Peyer's patch (tissue), 4 donors: ENCODE data around the gene INPP1. TPM values are rescaled to one million over a fixed set of nuclear protein-coding genes. Genes with fewer than 3 reads are reported as not detected.

Experiments
- DNase-seq, 3 donors: peaks; one replicate each; pipeline ENCODE4 v3.0.0-alpha.2; 2017 to 2019
- H3K27ac ChIP-seq, 4 donors: fragments of 200-600 bp; sonication (generic); one replicate each; pipeline ENCODE4 v1.5.1; 2016 to 2019
- H3K27me3 ChIP-seq, 2 donors: fragments of 200-600 bp; sonication (generic); one replicate each; pipeline ENCODE4 v1.5.1; 2019
- H3K36me3 ChIP-seq, 3 donors: fragments of 200-600 bp; sonication (generic); one replicate each; pipeline ENCODE4 v1.5.1; 2016 to 2019
- H3K4me1 ChIP-seq, 4 donors: fragments of 200-600 bp; sonication (generic); one replicate each; pipeline ENCODE4 v1.5.1; 2016 to 2019
- H3K4me3 ChIP-seq, 4 donors: fragments of 200-600 bp; sonication (generic); 1 replicate in 3 of 4; 2 replicates in 1 of 4; pipeline ENCODE4 v1.5.1; 2016 to 2019; ENCODE audit warnings: mild to moderate bottlenecking in 1 of 4
- H3K9me3 ChIP-seq, 4 donors: fragments of 200-600 bp; sonication (generic); one replicate each; pipeline ENCODE4 v1.5.1; 2016 to 2019; ENCODE audit warnings: mild to moderate bottlenecking in 1 of 4
- CTCF ChIP-seq, 6 experiments: fragments of 450-650 bp in 4 of 6; fragments of 200-600 bp in 2 of 6; sonication (generic) in 1 of 6; IDR thresholded peaks; one replicate each; pipeline ENCODE4 v1.5.1; 2017 to 2019; ENCODE audit warnings: antibody characterized with exemption in 6 of 6, mild to moderate bottlenecking in 3 of 6, moderate library complexity in 1 of 6
- POLR2A ChIP-seq, 2 donors: fragments of 450-650 bp; IDR thresholded peaks; one replicate each; pipeline ENCODE4 v1.5.1; 2017; ENCODE audit warnings: antibody characterized with exemption in 2 of 2, mild to moderate bottlenecking in 2 of 2, moderate library complexity in 2 of 2
- total RNA-seq, 4 donors: library from RNA; depleted of rRNA; stranded (reverse); fragments of >200 nt; gene quantifications; one replicate each; pipeline ENCODE4 v1.1.0, GENCODE V29; 2016

INPP1 gene
- total RNA-seq, 4 donors from 2014 or later: 10.7 to 37.9 (median 32.1) TPM

GRCh38 chr2:190365499-190366204 lies 22.3 kb downstream of the INPP1 start:
- TF ChIP-seq POLR2A (IDR thresholded peaks at IDR 0.05) (no peak), CTCF (IDR thresholded peaks at IDR 0.05) (no peak)
- H3K27ac ChIP-seq: no peak overlapping the region
- H3K4me3 ChIP-seq: no peak overlapping the region
- H3K36me3 ChIP-seq: peaks cover 0 to 67% (median 0%) of the 10 kb centered on the region in 3 donors
- DNase-seq: no peak
- H3K9me3 ChIP-seq: no peaks in the 10 kb centered on the region
- H3K4me1 ChIP-seq: peaks cover 0 to under 1% (median 0%) of the 10 kb centered on the region in 4 donors
- H3K27me3 ChIP-seq: no peaks in the 10 kb centered on the region

DNA sequence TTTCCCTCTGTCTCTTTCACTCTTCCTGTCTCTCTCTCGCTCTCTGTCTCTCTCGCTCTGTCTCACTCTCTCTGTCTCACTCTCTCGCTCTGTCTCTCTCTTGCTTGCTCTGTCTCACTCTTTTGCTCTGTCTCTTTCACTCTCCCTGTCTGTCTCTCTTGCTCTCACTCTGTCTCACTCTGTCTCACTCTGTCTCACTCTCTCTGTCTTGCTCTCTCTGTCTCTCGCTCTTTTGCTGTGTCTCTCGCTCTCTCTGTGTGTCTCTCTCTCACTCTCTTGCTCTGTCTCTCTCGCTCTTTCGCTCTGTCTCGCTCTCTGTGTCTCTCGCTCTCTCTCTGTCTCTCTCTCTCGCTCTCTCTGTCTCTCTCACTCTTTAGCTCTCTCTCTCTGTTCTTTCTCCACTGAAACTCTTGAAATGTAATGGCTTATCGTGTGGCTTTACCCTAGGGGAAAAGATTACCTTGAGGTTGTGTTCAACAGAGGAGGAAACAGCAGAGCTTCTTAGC lies 22.9 kb downstream of the INPP1 start:
- Histone ChIP-seq H3K36me3 (peaks cover 0 to 74% (median 0%) of the 10 kb centered on the region in 3 donors), H3K27ac (no peak overlapping the region)

GRCh38 chr2:190367091-190367490 lies 23.7 kb downstream of the INPP1 start:
- TF ChIP-seq CTCF (IDR thresholded peaks at IDR 0.05) (no peak), POLR2A (IDR thresholded peaks at IDR 0.05) (no peak)
- no peak for DNase-seq
- no peak overlapping the region for H3K27ac ChIP-seq
- H3K36me3 ChIP-seq: peaks cover 0 to 72% (median 0%) of the 10 kb centered on the region in 3 donors
- H3K4me1 ChIP-seq: no peaks in the 10 kb centered on the region
- no peaks in the 10 kb centered on the region for H3K27me3 ChIP-seq
- H3K9me3 ChIP-seq: no peaks in the 10 kb centered on the region
- H3K4me3 ChIP-seq: no peak overlapping the region

More for the DNA sequence above, 22.9 kb downstream of the INPP1 start:
- H3K4me3 ChIP-seq: no peak overlapping the region
- TF ChIP-seq POLR2A (IDR thresholded peaks at IDR 0.05) (no peak), CTCF (IDR thresholded peaks at IDR 0.05) (no peak)
- no peaks in the 10 kb centered on the region for H3K9me3 ChIP-seq
- no peak for DNase-seq
- H3K4me1 ChIP-seq: no peaks in the 10 kb centered on the region
- no peaks in the 10 kb centered on the region for H3K27me3 ChIP-seq

GRCh38 chr2:190369635-190370034 lies 26.2 kb downstream of the INPP1 start:
- Histone ChIP-seq H3K4me3 (no peak overlapping the region), H3K36me3 (peaks cover 0 to 62% (median 0%) of the 10 kb centered on the region in 3 donors), H3K27me3 (no peaks in the 10 kb centered on the region), H3K9me3 (no peaks in the 10 kb centered on the region), H3K4me1 (no peaks in the 10 kb centered on the region), H3K27ac (no peak overlapping the region)
- TF ChIP-seq POLR2A (IDR thresholded peaks at IDR 0.05) (no peak), CTCF (IDR thresholded peaks at IDR 0.05) (no peak)
- no peak for DNase-seq

- no peak for DNase-seq
- H3K27ac ChIP-seq: no peak overlapping the region
- H3K36me3 ChIP-seq: peaks cover 0 to 4% (median 0%) of the 10 kb centered on the region in 3 donors
- H3K4me3 ChIP-seq: no peak overlapping the region
- no peaks in the 10 kb centered on the region for H3K4me1 ChIP-seq
- no peaks in the 10 kb centered on the region for H3K9me3 ChIP-seq
- TF ChIP-seq CTCF (IDR thresholded peaks at IDR 0.05) (no peak), POLR2A (IDR thresholded peaks at IDR 0.05) (no peak)
- H3K27me3 ChIP-seq: no peaks in the 10 kb centered on the region
These were observed 32.7 kb downstream of the INPP1 start for GRCh38 chr2:190376083-190376482.
